Progenitor cell of endocrine pancreas (in vitro differentiated cells): Measurements from ENCODE around the gene ZBTB20. TPM values are rescaled to one million over a fixed set of nuclear protein-coding genes. Genes with fewer than 3 reads are reported as not detected.

ENCODE experiments used
- DNase-seq: peaks from one replicate; pipeline ENCODE4 v3.0.0; 2021; ENCODE audit warnings: low spot score; ENCODE audit not compliant: unreplicated experiment
- H3K27ac Mint-ChIP-seq: 2 replicates; pipeline ENCODE4 v1.8.0; 2021; ENCODE audit warnings: mild to moderate bottlenecking, moderate library complexity, mixed read lengths
- H3K27me3 Mint-ChIP-seq: 2 replicates; pipeline ENCODE4 v1.8.0; 2021; ENCODE audit warnings: mixed read lengths
- H3K36me3 Mint-ChIP-seq: 2 replicates; pipeline ENCODE4 v1.8.0; 2022; ENCODE audit warnings: mixed read lengths; ENCODE audit not compliant: insufficient read depth
- H3K4me1 Mint-ChIP-seq: 2 replicates; pipeline ENCODE4 v1.8.0; 2021; ENCODE audit warnings: low read depth, mixed read lengths
- H3K4me3 Mint-ChIP-seq: 2 replicates; pipeline ENCODE4 v1.8.0; 2021; ENCODE audit warnings: low read depth, mild to moderate bottlenecking, moderate library complexity, mixed read lengths
- H3K9me3 Mint-ChIP-seq: 2 replicates; pipeline ENCODE4 v1.8.0; 2021; ENCODE audit warnings: low read depth, mixed read lengths
- total RNA-seq: library from RNA; stranded (reverse); gene quantifications from 2 replicates; pipeline ENCODE4 v1.2.1, GENCODE V29; 2021
- TF ChIP-seq, protein P1 (sequence below): fragments of 200-600 bp; sonication (generic); IDR thresholded peaks from one replicate; pipeline ENCODE4 v1.5.0; 2021; ENCODE audit warnings: antibody characterized with exemption, mild to moderate bottlenecking; ENCODE audit not compliant: unreplicated experiment

The ZBTB20 gene
- total RNA-seq, 1 donor from 2014 or later = 27.3 TPM

DNA sequence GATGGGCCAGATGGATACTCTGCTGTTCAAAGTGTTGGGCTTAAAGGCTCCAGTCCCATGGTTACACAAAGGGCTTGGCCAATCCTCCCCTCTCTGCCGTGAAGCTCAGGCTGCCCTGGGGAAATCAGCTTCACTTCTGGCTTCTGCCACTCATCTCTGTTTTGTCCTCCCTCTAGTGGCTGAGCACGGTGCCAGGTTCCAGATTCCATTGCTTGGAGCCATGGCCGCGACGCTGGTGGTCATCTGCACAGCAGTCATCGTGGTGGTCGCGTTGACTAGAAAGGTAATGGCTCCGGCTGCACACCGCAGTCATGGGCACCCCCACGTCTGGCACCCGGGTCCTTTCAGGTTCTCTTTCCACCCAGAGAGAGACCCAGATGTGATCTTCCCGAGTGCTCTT, 847.7 kb downstream of the ZBTB20 start:
- DNase-seq = no peak

DNA sequence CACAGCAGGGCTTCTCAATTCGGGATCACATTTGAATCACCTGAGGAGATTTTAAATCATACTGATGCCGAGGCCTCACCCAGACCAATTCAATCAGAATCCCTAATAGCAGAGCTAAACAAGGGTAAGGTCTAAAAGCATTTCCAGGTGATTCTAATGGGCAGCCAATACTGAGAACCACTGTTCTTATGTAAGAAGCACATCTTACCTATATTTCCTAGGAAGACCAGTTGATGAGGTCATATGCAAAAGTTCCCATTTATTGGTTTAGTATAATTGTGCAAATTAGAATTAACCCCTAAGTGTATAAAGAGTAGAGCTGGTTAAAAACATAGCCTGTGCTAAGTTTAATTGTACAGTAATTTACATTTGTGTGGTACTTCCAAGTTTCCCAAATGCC, 851.1 kb downstream of the ZBTB20 start:
- Mint-ChIP-seq H3K9me3 (no peaks in the 10 kb centered on the region), H3K4me1 (peaks cover 2% of the 10 kb centered on the region), H3K4me3 (no peak overlapping the region), H3K27me3 (no peaks in the 10 kb centered on the region), H3K27ac (no peak overlapping the region), H3K36me3 (no peaks in the 10 kb centered on the region)
- no peak for DNase-seq
- TF ChIP-seq, protein P1, sequence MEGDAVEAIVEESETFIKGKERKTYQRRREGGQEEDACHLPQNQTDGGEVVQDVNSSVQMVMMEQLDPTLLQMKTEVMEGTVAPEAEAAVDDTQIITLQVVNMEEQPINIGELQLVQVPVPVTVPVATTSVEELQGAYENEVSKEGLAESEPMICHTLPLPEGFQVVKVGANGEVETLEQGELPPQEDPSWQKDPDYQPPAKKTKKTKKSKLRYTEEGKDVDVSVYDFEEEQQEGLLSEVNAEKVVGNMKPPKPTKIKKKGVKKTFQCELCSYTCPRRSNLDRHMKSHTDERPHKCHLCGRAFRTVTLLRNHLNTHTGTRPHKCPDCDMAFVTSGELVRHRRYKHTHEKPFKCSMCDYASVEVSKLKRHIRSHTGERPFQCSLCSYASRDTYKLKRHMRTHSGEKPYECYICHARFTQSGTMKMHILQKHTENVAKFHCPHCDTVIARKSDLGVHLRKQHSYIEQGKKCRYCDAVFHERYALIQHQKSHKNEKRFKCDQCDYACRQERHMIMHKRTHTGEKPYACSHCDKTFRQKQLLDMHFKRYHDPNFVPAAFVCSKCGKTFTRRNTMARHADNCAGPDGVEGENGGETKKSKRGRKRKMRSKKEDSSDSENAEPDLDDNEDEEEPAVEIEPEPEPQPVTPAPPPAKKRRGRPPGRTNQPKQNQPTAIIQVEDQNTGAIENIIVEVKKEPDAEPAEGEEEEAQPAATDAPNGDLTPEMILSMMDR = no peak

More for the DNA sequence above, 847.7 kb downstream of the ZBTB20 start:
- Mint-ChIP-seq H3K27ac (no peak overlapping the region), H3K4me3 (no peak overlapping the region), H3K27me3 (no peaks in the 10 kb centered on the region), H3K4me1 (no peaks in the 10 kb centered on the region), H3K36me3 (no peaks in the 10 kb centered on the region), H3K9me3 (no peaks in the 10 kb centered on the region)
- TF ChIP-seq, protein P1 = peak; percentile 47

DNA sequence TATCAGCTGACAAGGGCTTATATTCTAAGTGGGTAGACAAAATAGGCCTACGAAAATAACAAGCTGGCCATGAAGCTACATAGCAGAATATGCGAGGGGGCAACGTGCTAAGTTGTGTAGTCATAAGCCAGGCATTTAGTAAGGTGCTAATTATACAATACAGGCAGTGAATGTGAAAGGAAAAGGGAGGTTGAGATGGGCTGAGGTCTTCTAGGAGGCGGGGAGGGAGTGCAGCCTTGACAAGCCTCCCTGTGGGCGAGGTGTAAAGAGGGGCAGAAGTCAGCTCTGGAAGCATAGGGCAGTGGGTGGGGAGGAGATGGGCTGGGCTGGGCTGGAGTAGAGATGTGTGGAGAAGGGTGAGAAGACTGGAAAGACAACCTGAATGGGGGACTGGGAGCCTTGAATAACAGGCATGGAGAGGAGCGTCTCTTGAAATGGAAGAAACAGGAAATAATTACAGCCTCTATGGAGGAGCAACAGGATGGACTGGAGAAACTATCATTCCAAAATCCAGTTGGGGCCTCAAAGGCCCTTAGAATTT, 852.1 kb downstream of the ZBTB20 start:
- TF ChIP-seq, protein P1 = no peak
- no peaks in the 10 kb centered on the region for H3K9me3 Mint-ChIP-seq
- peaks cover 2% of the 10 kb centered on the region for H3K4me1 Mint-ChIP-seq
- no peak overlapping the region for H3K4me3 Mint-ChIP-seq
- H3K27me3 Mint-ChIP-seq = no peaks in the 10 kb centered on the region
- DNase-seq = no peak
- H3K36me3 Mint-ChIP-seq = no peaks in the 10 kb centered on the region
- H3K27ac Mint-ChIP-seq = no peak overlapping the region

DNA sequence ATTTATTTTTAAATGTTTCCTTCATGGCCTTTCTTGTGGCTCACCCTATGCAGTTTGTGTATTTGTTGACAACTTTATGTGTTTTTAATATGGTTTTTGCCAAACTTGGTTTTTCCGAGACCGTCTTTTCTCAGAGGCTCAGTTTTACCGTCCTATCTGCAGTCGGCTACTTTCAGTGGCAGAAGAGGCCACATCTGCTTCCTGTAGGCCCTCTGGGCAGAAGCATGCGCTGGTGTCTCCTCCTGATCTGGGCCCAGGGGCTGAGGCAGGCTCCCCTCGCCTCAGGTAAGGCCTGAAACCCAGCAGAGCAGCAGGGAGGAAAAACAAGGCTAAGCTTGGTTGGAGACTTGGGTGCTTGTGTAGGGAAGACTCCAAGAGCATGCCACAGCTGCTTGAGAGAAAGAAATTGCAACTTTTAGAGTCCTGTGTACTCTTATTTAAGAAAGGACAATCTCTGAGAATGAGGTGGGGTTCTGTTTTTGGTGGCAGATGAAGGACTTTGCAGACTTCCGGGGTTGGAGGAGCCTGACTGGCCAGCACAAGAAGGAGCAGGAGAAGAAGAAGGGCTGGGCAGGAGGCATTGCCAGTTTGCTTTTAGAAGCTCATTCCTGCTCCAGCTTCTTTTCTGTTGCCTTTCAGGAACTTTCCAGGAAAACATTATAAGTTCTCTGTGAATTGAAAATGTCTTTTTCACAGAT, 853.1 kb downstream of the ZBTB20 start, which contains the start of gene TIGIT:
Gene TIGIT (plus strand): TSS at position 191 of the 698 bp plus-strand sequence. CDS start 34 bp downstream, at position 225.
- TF ChIP-seq, protein P1 = no peak
- no peaks in the 10 kb centered on the region for H3K27me3 Mint-ChIP-seq
- no peak within 1 kb of the TSS for H3K4me3 Mint-ChIP-seq
- H3K27ac Mint-ChIP-seq = no peak within 1 kb of the TSS
- no peaks in the 10 kb centered on the region for H3K9me3 Mint-ChIP-seq
- peaks cover 2% of the 10 kb centered on the region for H3K4me1 Mint-ChIP-seq
- no peak for DNase-seq
- no peaks in the 10 kb centered on the region for H3K36me3 Mint-ChIP-seq

DNA sequence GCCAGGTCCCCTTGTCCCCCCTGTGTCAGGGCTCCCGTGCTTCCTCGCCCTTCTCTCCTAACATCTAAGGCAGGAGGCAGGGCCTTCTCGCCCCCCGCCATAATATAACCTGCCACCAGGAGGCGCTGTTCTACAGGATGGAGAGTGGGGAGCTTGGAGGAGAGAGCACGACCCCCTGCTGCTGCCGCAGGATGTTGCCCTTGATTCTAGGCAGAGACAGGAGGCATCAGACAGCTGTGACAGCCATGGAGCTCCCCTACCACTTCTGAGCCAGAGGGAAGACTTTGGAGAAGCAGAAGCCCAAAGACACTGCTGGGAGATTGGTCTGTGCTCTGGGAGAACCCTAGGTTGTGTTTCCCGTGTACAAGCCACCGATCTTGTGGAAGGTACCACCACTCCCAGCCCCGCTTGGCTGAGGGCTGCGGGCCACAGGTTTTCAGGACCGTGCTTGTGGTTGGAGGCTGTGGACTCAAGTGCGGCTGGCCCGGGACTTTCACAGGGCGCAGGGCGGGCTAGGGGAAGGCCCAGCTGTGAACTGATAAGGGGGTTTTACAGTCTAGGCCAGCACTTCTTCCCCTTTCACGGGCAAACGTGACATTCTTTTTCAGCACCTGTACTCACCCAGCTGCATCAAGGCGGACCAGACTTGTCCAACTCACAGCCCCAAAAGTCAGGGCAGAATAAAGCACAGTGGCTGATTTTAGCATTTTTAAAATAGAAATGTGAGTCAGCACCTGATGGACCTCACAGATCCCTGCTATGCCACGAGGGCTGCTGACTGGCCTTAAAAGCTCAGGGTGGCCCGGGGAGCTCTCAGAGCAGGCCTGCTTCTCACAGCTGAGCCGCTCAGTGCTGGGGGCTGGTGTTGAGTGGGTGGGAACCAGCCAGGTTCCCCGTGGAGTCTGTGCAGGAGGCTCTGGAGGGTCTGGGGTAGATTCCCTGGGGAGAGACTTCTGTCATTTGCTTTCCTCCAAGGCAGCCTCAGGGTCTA, 855.9 kb downstream of the ZBTB20 start:
- TF ChIP-seq, protein P1 = peak; percentile 75
- H3K4me3 Mint-ChIP-seq = no peak overlapping the region
- no peak overlapping the region for H3K27ac Mint-ChIP-seq
- peak; percentile 68 for DNase-seq
- no peaks in the 10 kb centered on the region for H3K9me3 Mint-ChIP-seq
- no peaks in the 10 kb centered on the region for H3K27me3 Mint-ChIP-seq
- no peaks in the 10 kb centered on the region for H3K36me3 Mint-ChIP-seq
- H3K4me1 Mint-ChIP-seq = peaks cover 2% of the 10 kb centered on the region
